ENCODE data around the gene GSTCD.

DNA sequence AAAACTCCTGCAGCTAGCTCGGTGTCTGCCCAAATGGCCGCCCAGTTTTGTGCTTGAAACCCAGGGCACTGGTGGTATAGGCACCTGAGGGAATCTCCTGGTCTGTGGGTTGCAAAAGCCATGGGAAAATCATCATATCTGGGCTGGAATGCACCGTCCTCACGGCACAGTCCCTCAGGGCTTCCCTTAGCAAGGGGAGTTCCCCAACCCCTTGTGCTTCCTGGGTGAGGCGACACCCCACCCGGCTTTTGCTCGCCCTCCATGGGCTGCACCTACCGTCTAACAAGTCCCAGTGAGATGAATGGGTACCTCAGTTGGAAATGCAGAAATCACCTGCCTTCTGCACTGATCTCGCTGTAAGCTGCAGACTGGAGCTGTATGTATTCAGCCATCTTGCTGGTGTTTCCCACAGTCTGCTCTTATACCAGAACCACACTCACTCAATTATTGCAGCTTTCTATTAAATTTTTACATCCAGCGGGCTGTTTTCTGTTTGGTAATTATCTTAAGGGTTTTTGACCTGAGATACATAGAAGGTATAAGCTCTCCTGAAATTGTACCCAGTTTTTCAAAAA is 150.0 kb downstream of the GSTCD start:
- TF ChIP-seq EZH2phosphoT487 (IDR thresholded peaks at IDR 0.05; ENCODE audit: insufficient read depth, low read depth) = no peak
- no peak for TF ChIP-seq EZH2 (IDR thresholded peaks at IDR 0.05; ENCODE audit: insufficient read depth, poor library complexity, severe bottlenecking)
